Epithelial cell of prostate (primary cell): ENCODE data around the gene THSD8.
"Not testable (repeated sequence)": the region's sequence is repeated elsewhere in the genome, so short reads cannot be mapped to it uniquely, and the experiment has no call there.

ENCODE experiments used
- DNase-seq: peaks from one replicate; pipeline ENCODE4 v3.0.0-alpha.2; 2011; ENCODE audit warnings: low read depth, low spot score
- H3K27ac ChIP-seq: fragments of 450-650 bp; 2 replicates; pipeline ENCODE4 v1.5.1; 2017; ENCODE audit warnings: mild to moderate bottlenecking

THSD8 gene

DNA sequence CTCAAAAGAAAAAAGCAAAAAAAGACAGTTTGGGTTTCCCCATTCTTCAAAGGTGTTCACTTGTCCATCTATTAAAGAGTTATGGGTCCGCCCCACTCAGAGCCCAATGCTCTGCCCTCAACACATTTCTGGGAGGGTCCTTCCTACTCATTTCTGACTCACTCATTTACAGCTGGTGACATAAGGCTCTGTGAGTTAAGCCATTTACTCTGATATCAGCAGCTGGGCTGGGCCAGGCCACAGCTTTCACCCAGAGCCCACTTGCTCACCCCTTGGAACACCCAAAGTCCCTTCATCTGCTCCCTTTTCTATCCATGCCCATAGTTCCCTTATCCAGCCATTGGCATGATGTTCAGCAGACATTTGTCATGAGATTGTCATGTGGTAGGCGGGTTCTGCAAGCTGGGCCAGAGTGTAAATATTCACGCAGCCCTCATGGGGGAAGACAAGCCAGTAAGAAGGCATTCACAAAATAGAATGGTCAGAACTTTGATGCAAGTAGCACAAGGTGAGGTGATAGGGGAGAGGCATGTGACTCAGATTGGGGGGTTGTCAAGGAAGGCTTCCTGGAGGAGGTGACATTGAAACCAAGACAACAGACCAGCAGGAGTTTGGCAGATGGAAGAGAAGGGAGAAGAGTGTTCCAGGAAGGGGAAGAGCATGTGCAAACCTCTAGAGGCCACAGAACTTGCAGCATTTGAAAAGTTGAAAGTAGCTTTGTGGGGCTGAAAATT is 42.3 kb downstream of the THSD8 start:
- DNase-seq: no peak
- H3K27ac ChIP-seq: no peak overlapping the region

DNA sequence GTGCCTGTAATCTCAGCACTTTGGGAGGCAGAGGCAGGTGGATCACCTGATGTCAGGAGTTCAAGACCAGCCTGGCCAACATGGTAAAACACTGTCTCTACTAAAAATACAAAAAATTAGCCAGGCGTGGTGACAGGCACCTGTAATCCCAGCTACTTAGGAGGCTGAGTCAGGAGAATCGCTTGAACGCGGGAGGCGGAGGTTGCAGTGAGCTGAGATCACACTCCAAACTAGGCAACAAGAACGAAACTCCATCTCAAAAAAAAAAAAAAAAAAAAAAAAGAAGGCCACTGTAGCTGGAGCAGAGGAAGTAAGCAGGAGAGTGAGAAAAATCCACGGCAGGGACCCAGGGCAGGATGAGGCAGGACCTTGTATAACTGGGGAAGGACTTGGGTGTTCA is 44.7 kb downstream of the THSD8 start:
- H3K27ac ChIP-seq, DNase-seq: not testable (repeated sequence)

DNA sequence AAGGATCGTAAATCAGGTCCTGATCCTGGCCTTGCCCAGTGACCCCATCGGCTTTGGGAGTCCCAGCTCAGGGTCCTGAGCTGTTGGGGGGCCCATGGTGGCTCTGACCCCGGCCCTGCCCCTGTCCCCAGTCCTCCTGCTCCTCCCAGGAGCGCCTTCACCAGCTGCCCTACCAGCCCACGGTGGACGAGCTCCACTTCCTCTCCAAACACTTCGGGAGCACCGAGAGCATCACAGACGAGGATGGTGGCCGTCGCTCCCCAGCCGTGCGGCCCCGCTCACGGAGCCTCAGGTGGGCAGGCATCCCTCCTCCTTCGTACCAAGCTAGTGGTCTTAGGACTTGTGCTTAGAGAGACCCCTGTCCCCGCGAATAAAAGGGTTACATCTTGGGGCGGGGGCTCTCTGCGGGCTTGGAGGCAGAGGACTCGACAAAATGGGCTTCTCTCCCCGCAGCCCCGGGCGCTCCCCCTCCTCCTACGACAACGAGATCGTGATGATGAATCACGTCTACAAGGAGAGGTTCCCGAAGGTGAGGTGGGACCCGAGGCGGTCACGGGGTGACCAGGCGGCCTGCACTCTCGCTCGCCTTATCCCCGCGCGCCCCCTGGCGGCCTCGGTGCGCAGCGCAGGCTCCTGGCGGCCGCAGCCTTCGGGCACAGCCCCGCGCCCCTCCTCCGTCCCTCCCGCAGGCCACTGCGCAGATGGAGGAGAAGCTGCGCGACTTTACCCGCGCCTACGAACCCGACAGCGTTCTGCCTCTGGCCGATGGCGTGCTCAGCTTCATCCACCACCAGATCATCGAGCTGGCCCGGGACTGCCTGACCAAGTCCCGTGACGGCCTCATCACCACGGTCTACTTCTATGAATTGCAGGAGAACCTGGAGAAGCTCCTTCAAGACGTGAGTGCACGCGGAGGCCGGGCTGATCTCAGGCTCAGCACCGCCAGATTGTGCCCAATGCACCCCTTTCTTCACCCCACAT is 45.6 kb downstream of the THSD8 start:
- no peak overlapping the region for H3K27ac ChIP-seq
- peak; percentile 56 for DNase-seq
